Astrocyte of the spinal cord (primary cell): ENCODE measurements around the gene UNC45B.
"Not testable (repeated sequence)": the region's sequence is repeated elsewhere in the genome, so short reads cannot be mapped to it uniquely, and the experiment has no call there.

ENCODE experiments used
- DNase-seq: peaks from one replicate; pipeline ENCODE4 v3.0.0; 2011; ENCODE audit warnings: low read depth, low spot score
- H3K4me3 ChIP-seq: 2 replicates; pipeline ENCODE4 v1.5.1; 2011; ENCODE audit warnings: low read depth, mild to moderate bottlenecking, low read length, moderate library complexity
- CTCF ChIP-seq: IDR thresholded peaks from 2 replicates; pipeline ENCODE4 v1.5.1; 2012; ENCODE audit warnings: low read depth, mild to moderate bottlenecking, low read length, inconsistent platforms
- in situ Hi-C: cut with HindIII; loops from 2 replicates; pipeline ENCODE4 v1.10.0; 2017; ENCODE audit warnings: low sequenced_read_pairs

The UNC45B gene

GRCh38 chr17:35191001-35191695 lies 43.5 kb downstream of the UNC45B start:
- TF ChIP-seq CTCF = no peak
- no peak for DNase-seq
- no peak overlapping the region for H3K4me3 ChIP-seq
- in situ Hi-C loops = no loop called here

- DNase-seq = no peak
- no peak for TF ChIP-seq CTCF
- in situ Hi-C loops = no loop called here
- H3K4me3 ChIP-seq = no peak overlapping the region
Observed at GRCh38 chr17:35192708-35193107, 45.1 kb downstream of the UNC45B start.

GRCh38 chr17:35194001-35194400 lies 46.4 kb downstream of the UNC45B start, which contains the start of gene SLC35G3:
Gene SLC35G3 (minus strand): TSS chr17:35194393. CDS start chr17:35194307, 86 bp downstream.
- DNase-seq, H3K4me3 ChIP-seq, in situ Hi-C loops: not testable (repeated sequence)

- in situ Hi-C loops, H3K4me3 ChIP-seq, DNase-seq: not testable (repeated sequence)
Observed at GRCh38 chr17:35195062-35195461, 47.4 kb downstream of the UNC45B start.

GRCh38 chr17:35202582-35202981 lies 55.0 kb downstream of the UNC45B start:
- in situ Hi-C loops, H3K4me3 ChIP-seq, DNase-seq: not testable (repeated sequence)

DNA sequence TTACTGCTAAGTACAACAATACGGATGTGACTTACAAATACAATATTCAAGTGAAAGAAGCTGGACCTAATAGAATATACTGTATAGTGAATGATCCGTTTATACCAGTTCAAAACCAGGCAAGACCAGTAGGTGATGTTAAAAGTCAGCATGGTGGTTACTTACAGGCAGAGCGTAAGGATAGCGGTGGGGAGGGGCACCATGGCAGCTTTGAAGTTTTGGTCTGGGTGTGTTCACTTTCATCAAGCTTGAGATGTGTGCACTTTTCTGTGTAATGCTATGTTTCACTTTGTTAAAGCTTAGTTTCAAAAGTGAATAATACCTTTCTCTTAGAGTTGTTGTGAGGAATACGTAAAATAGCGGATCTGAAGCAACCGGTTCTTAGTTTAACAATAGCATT lies 63.1 kb downstream of the UNC45B start:
- no peak for TF ChIP-seq CTCF
- in situ Hi-C loops = no loop called here
- no peak for DNase-seq
- H3K4me3 ChIP-seq = no peak overlapping the region

GRCh38 chr17:35212668-35213067 lies 65.1 kb downstream of the UNC45B start:
- in situ Hi-C loops = no loop called here
- no peak overlapping the region for H3K4me3 ChIP-seq
- DNase-seq = no peak
- TF ChIP-seq CTCF = no peak

DNA sequence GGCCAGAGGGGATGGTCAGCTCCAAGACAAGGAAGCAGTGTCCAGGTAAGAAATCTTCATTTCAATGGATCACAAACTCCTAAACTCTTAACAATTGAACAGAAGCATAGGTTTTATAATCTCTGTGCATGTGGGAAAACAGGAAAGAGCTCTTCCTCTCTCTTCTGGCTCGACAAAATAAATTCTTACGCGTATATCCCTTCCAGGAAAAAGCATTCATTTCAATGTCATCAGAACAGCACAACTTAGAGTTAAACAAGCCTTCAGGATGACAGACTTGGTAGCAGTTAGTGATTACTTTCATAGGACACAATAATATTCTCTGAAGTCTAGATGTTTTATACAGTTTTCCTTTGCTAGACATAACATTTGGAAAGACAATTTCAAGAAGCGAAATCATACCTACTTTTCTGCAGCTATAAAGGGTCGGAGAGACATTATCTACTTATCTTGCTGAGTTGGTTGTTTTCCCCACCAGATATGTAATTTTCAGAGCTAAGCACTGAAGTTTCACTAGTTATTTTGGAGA lies 65.9 kb downstream of the UNC45B start:
- DNase-seq = no peak
- in situ Hi-C loops = no loop called here
- TF ChIP-seq CTCF = no peak
- no peak overlapping the region for H3K4me3 ChIP-seq
